AG09319 (cell line): Measurements from ENCODE around the gene MAP7D2.

Experiments used
- DNase-seq: peaks from one replicate; pipeline ENCODE4 v3.0.0-alpha.2; 2010; ENCODE audit warnings: low read depth; ENCODE audit errors: extremely low read depth
- CTCF ChIP-seq: IDR thresholded peaks from 2 replicates; pipeline ENCODE4 v1.5.1; 2011; ENCODE audit warnings: low read depth, mild to moderate bottlenecking, inconsistent platforms, low read length, moderate library complexity

Gene MAP7D2

GRCh38 chrX:20112022-20112774, 4.5 kb downstream of the MAP7D2 start:
- no peak for DNase-seq
- no peak for TF ChIP-seq CTCF

- DNase-seq: no peak
- TF ChIP-seq CTCF: no peak
Measured at GRCh38 chrX:20111271-20111670, 5.4 kb downstream of the MAP7D2 start.

- DNase-seq: no peak
- TF ChIP-seq CTCF: no peak
Measured at GRCh38 chrX:20101934-20102581, 14.6 kb downstream of the MAP7D2 start.

GRCh38 chrX:20091499-20091898, 25.2 kb downstream of the MAP7D2 start:
- no peak for DNase-seq
- no peak for TF ChIP-seq CTCF

- no peak for DNase-seq
- TF ChIP-seq CTCF: no peak
Measured at GRCh38 chrX:20089845-20090244, 26.9 kb downstream of the MAP7D2 start.

GRCh38 chrX:20080277-20080676, 36.4 kb downstream of the MAP7D2 start:
- no peak for TF ChIP-seq CTCF
- DNase-seq: no peak

GRCh38 chrX:20071511-20072079, 45.1 kb downstream of the MAP7D2 start:
- DNase-seq: no peak
- TF ChIP-seq CTCF: no peak
